Endothelial cell of hepatic sinusoid (primary cell): ENCODE measurements around the gene SPIRE1.
"Not testable (repeated sequence)": the region's sequence is repeated elsewhere in the genome, so short reads cannot be mapped to it uniquely, and the experiment has no call there.

Experiments
- in situ Hi-C: cut with HindIII; loops from 2 replicates; pipeline ENCODE4 v1.10.0; 2017; ENCODE audit warnings: low sequenced_read_pairs

SPIRE1 gene

GRCh38 chr18:12423393-12423792 is 234.5 kb downstream of the SPIRE1 start:
- in situ Hi-C loops: no loop called here

GRCh38 chr18:12422936-12423335 is 235.0 kb downstream of the SPIRE1 start:
- in situ Hi-C loops: no loop called here

DNA sequence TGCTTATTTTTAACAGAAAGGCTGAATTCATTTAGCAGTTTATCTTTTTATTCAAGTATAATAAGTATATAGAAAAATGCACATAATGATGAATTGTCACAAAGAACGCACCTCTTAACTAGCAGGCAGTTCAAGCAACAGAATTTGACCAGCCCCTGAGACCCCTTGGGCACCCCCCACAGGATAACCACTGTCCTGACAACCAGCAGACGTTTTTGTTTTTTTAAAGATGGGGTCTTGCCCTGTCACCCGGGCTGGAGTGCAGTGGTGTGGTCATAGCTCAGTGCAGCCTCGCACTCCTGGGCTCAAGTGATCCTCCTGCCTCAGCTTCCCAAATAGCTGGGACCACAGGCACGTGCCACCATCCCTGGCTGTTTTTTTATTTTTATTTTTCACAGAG is 236.2 kb downstream of the SPIRE1 start:
- in situ Hi-C loops: no loop called here

GRCh38 chr18:12420821-12421421 is 237.0 kb downstream of the SPIRE1 start:
- in situ Hi-C loops: no loop called here

- in situ Hi-C loops: no loop called here
Measured at GRCh38 chr18:12417687-12418086, 240.2 kb downstream of the SPIRE1 start.

DNA sequence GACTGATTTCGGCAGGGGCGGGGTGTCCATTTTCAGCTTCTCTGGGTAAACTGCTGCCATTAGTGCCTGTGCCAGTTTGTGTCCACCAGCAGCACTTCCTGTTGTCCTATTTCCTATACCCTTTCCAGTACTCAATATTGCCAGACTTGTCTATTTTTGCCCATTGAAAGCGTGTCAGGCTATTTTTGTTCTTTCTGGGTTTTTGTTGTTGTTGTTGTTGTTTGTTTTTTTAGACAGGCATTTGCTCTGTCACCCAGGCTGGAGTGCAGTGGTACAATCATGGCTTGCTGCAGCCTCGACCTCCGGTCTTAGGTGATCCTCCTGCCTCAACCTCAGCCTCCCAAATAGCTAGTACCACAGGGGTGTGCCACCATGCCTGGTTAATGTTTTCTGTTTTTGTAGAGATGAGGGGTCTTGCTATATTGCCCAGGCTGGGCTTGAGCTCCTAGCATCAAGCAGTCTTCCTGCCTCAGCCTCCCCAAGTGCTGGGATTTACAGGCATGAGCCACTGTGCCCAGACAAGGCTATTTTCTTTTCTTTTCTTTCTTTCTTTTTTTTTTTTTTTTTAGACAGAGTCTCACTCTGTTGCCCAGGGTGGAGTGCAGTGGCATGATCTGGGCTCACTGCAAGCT is 241.7 kb downstream of the SPIRE1 start:
- in situ Hi-C loops: no loop called here

- in situ Hi-C loops: no loop called here
Measured at GRCh38 chr18:12411456-12411855, 246.5 kb downstream of the SPIRE1 start.

- in situ Hi-C loops: not testable (repeated sequence)
Measured at GRCh38 chr18:12410747-12411146, 247.2 kb downstream of the SPIRE1 start.

- in situ Hi-C loops: no loop called here
Measured at GRCh38 chr18:12410081-12410481, 247.8 kb downstream of the SPIRE1 start.

DNA sequence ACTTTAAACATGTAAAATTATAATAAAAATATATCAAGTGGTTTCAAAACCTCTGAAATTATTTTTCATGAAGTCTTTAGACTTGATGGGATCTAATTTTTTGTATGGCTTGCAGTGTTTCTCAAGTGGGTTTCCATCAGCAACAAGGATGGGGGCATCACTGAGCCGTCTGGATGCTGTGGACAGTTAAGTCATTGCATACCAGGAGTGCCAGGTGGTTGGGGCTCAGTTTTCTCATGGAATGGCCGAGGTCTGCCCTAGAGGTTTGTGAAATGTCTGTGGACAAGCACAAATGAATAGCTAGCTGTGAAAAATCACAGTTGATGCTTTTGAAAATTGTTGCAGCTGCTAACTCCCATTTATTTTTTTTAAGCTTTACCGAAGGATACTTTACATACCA is 248.4 kb downstream of the SPIRE1 start:
- in situ Hi-C loops: no loop called here

GRCh38 chr18:12408247-12408869 is 249.5 kb downstream of the SPIRE1 start:
- in situ Hi-C loops: no loop called here

DNA sequence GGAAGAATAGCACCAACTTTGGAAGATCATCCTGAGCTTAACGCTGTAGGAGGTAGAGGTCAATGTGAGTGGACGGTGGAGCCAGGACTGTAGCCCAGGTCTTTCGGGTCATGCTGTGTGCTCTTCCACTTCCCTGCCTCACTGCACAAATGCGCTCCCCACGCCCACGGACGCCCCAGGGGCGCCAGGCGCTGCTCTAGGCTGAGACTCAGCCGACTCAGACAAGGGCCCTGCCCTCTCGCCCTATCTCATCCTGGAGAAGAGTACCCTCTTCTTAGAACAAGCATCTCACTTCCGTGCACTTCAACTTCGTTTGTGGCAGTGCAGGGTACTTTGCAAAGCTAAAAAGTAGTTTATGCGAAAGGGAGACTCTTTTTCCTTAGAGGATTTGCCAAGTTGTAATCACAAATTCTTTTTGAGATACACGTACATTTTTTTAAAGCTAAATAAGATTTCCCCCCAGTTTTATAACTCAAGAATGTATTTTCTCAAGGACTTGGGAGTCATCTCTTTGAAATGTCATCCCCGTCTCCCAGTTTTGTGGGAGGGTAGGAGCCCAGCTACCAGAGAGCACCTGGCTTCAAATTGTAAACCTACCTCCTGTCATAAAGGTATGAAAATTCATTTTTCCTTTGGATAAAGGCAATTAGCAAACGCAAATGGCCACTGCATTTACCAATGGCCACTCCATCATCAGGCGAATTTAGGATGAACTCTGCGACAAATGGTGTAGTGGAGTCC is 251.4 kb downstream of the SPIRE1 start:
- in situ Hi-C loops: no loop called here

DNA sequence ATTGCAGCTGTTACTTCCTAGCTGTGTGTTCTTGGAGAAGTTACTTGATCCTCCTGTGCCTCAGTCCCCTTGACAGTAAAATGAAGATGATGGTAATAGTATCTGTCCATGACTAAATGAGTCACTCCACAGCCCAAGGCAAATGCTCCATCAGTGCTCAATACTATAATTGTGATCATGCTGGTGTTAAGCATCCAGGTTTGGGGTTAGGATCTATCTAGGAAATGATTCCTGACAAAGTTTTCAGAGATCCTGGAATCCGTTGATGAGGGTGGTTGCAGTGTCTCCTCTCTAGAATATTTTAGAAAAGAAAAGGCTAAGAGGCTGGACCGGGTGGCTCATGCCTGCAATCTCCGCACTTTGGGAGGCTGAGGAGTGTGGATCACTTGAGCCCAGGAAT is 252.8 kb downstream of the SPIRE1 start:
- in situ Hi-C loops: no loop called here

DNA sequence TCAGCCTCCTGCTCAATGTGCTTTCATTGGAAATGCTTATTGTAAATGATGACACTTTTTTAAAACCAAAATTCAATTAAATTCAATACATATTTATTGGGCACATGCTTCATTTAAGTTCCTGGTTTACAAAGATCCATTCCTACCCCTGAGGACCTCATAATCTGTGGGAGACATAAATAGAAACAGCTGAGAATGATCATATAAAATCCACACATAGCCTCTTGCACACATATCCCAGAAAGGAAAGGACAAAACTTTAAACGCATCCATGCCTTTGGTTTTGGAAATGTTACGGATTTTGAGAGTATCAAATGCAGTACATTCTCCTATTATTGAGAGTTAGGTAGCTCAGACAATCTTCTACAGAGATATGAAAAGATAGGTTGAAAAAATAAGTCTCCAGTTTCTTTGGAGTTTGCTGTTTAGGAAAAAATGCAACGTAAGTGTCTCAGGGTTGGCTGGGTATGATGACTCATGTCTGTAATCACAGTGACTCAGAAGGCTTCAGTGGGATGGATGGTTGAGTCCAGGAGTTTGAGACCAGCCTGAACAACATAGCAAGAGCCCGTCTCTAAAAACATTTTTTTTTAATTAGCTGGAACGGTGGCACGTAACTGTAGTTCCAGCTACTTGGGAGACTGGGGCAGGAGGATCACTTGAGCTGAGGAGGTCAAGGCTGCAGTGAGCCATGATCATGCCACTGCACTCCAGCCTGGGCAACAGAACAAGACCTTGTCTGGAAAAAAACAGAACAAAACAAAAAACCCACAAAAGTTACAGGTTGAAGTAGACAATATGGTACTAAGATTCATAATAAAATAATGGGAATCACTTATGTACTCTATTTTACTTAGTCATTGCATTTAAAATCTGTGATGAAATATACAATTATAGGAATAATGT is 254.1 kb downstream of the SPIRE1 start:
- in situ Hi-C loops: no loop called here

DNA sequence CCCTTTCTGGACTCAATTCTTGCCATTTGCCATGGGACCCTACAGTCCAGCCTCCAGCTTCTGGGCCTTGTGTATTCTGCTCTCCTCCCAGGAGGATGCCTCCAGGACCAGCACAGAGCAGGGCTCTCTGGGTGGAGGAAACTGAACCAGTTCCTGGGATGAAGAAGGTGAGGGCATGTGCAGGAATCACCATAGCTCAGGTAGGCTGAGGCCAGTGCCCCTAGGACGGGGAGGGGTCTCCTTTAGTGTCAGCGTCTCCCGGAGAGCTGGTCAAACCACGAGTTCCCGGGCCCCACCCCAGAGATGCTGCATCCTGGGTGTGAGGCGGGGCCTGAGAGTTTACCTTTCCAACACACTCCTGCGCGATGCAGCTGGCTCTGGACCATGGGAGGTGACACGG is 256.0 kb downstream of the SPIRE1 start:
- in situ Hi-C loops: no loop called here

DNA sequence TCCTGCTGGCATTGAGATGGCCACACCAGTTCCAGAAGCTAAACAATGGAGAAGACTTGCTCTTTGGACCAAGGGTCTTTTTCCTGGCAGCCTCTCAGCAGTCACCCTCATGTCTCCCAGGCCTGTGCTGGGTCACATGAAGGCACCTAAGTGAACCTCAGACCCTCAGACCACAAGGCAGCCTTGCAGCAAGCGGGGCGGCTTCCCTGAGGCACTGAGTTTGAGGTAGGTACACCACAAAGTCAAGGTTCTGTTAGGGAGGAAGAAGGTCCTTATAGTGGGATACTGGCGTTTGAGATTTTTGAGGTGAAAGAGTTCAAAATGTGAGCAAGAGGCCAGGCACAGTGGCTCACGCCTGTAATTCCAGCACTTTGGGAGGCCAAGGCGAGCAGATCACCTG is 258.7 kb downstream of the SPIRE1 start:
- in situ Hi-C loops: no loop called here

- in situ Hi-C loops: no loop called here
Measured at GRCh38 chr18:12398625-12399024, 259.3 kb downstream of the SPIRE1 start.

DNA sequence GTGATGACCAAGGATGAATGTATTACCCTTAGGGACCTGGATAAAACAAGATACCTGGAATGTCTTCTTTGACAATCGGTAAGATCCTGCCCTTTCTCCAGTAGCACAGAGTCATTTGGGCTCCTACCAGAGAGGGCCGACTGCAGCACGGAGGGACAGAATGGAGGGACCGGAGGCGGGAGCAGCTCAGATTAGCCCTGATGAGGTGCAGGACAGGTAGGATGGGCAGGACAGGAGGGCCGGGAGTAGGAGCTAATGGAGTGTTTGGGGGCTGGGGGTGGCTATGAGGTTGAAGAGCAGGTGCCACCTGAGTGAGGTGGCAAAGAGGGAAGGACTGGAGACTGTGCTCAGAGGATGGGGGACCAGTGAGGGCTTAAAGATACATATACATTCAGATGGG is 260.1 kb downstream of the SPIRE1 start:
- in situ Hi-C loops: no loop called here

- in situ Hi-C loops: no loop called here
Measured at GRCh38 chr18:12397254-12397653, 260.7 kb downstream of the SPIRE1 start.
